ENCODE data around the gene DENND1B. TPM values are rescaled to one million over a fixed set of nuclear protein-coding genes. Genes with fewer than 3 reads are reported as not detected.
A peak's percentile ranks its signal among the peaks of the same experiment; 100 is the strongest.

Gene DENND1B
- total and polyA plus RNA-seq, 2 of the 13 experiments (the other 11 are each of a cell fraction or from before 2014, with no cell fraction given) = 2.6 to 5.7 TPM

GRCh38 chr1:197559244-197559643 lies 216.0 kb downstream of the DENND1B start (continued):
- TF ChIP-seq ZNF292 (CRISPR knock-in tag; IDR thresholded peaks at IDR 0.05; ENCODE audit: borderline replicate concordance, low read depth) (no peak), ZSCAN29 (CRISPR knock-in tag; conservative IDR thresholded peaks at IDR 0.05) (no peak), ZBTB7B (CRISPR knock-in tag; IDR thresholded peaks at IDR 0.05) (no peak), PHF8 (CRISPR knock-in tag; IDR thresholded peaks at IDR 0.05) (no peak), KLF15 (CRISPR knock-in tag; IDR thresholded peaks at IDR 0.05; ENCODE audit: borderline replicate concordance) (no peak), ZNF580 (CRISPR knock-in tag; IDR thresholded peaks at IDR 0.05; ENCODE audit: borderline replicate concordance, low read depth) (no peak)

- in situ Hi-C loops (cut with HindIII; ENCODE audit: extremely low pct_ligation_motif_present, low pct_unique_long_range_greater_than_20kb) (no loop called here), intact Hi-C loops (cut with micrococcal nuclease; ENCODE audit: unreplicated experiment) (no loop called here)
- ATAC-seq (no peak; the same call in 2 of the 3 replicates), DNase-seq (ENCODE audit: low spot score) (peak; percentile 44), FAIRE-seq (no peak)
- H3K27me3 ChIP-seq (ENCODE audit: control insufficient read depth in 1 of 2, insufficient read depth in 2 of 2, low read length in 2 of 2) = no peaks in the 10 kb centered on the region
- H3K4me3 ChIP-seq (replicated peaks in 1 of 3; ENCODE audit: insufficient read depth in 1 of 3, low read depth in 2 of 3, low read length in 3 of 3) = no peak overlapping the region
- H4K20me1 ChIP-seq (ENCODE audit: insufficient read depth, low read length) = no peaks in the 10 kb centered on the region
- no peaks in the 10 kb centered on the region for H3K79me2 ChIP-seq (ENCODE audit: insufficient read depth, low read length)
- no TSS peak for BruUV-seq (replicated peaks)
- no peak overlapping the region for H3K27ac ChIP-seq (ENCODE audit: extremely low read length, insufficient read depth, low read length)
- no peaks in the 10 kb centered on the region for H3K36me3 ChIP-seq (replicated peaks in 1 of 2; ENCODE audit: control insufficient read depth in 1 of 2, insufficient read depth in 2 of 2, low read length in 2 of 2)
- WGBS (ENCODE audit: low lambda C conversion rate) = 84% methylated on average over 1 of the region's 1 CpG
- H3K9ac ChIP-seq (ENCODE audit: insufficient read depth, low read depth, low read length) = no peak overlapping the region
- ChIA-PET CTCF (ENCODE audit: low intra/inter-chr PET ratio, low total read pairs) (no interaction called here), POLR2A (no interaction called here)
- H3K4me1 ChIP-seq (ENCODE audit: insufficient read depth, low read length) = no peaks in the 10 kb centered on the region
- H3K4me2 ChIP-seq (ENCODE audit: low read depth, low read length) = no peak overlapping the region
- H2AFZ ChIP-seq (ENCODE audit: low read length) = no peak overlapping the region
- H3K9me3 ChIP-seq (ENCODE audit: low read length) = no peaks in the 10 kb centered on the region
- TF ChIP-seq ZNF83 (CRISPR knock-in tag; IDR thresholded peaks at IDR 0.05; ENCODE audit: borderline replicate concordance) = no peak
- TF ChIP-seq ZBTB2 (CRISPR knock-in tag; IDR thresholded peaks at IDR 0.05; ENCODE audit: low read depth) = no peak
- no peak for TF ChIP-seq ZNF746 (CRISPR knock-in tag; IDR thresholded peaks at IDR 0.05)
- TF ChIP-seq ZNF207 (IDR thresholded peaks at IDR 0.05; ENCODE audit: borderline replicate concordance) = no peak
- TF ChIP-seq MAFK (conservative IDR thresholded peaks at IDR 0.05 in 1 of 2, IDR thresholded peaks at IDR 0.05 in 1 of 2; ENCODE audit: low read length in 2 of 2) = 0 out of 4 replicates have a peak, but pooled peaks of 1 of the 2 experiments have one; percentile 2
- TF ChIP-seq MAFF (IDR thresholded peaks at IDR 0.05; ENCODE audit: low read depth, low read length) = 0 out of 2 replicates have a peak, but pooled peaks have one; percentile 23
- no peak for TF ChIP-seq TEAD3 (CRISPR knock-in tag; optimal IDR thresholded peaks at IDR 0.05; ENCODE audit: borderline replicate concordance)
- no peak for TF ChIP-seq ZNF343 (CRISPR knock-in tag; IDR thresholded peaks at IDR 0.05)
- TF ChIP-seq POGZ (CRISPR knock-in tag; IDR thresholded peaks at IDR 0.05) = no peak
- TF ChIP-seq ATF7 (IDR thresholded peaks at IDR 0.05) = no peak
- TF ChIP-seq ATF7 (CRISPR knock-in tag; IDR thresholded peaks at IDR 0.05) = no peak
- no peak for TF ChIP-seq HMG20A (CRISPR knock-in tag; IDR thresholded peaks at IDR 0.05; ENCODE audit: borderline replicate concordance)
- TF ChIP-seq SKI (IDR thresholded peaks at IDR 0.05; ENCODE audit: partially characterized antibody) = peak; percentile 19
- no peak for TF ChIP-seq ZNF670 (CRISPR knock-in tag; IDR thresholded peaks at IDR 0.05; ENCODE audit: borderline replicate concordance)
- TF ChIP-seq ATF7-NPFF (CRISPR knock-in tag; IDR thresholded peaks at IDR 0.05; ENCODE audit: low read depth) = no peak
- TF ChIP-seq, protein P1, sequence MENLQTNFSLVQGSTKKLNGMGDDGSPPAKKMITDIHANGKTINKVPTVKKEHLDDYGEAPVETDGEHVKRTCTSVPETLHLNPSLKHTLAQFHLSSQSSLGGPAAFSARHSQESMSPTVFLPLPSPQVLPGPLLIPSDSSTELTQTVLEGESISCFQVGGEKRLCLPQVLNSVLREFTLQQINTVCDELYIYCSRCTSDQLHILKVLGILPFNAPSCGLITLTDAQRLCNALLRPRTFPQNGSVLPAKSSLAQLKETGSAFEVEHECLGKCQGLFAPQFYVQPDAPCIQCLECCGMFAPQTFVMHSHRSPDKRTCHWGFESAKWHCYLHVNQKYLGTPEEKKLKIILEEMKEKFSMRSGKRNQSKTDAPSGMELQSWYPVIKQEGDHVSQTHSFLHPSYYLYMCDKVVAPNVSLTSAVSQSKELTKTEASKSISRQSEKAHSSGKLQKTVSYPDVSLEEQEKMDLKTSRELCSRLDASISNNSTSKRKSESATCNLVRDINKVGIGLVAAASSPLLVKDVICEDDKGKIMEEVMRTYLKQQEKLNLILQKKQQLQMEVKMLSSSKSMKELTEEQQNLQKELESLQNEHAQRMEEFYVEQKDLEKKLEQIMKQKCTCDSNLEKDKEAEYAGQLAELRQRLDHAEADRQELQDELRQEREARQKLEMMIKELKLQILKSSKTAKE (CRISPR knock-in tag; IDR thresholded peaks at IDR 0.05; ENCODE audit: borderline replicate concordance) = no peak
- TF ChIP-seq ZFAT (CRISPR knock-in tag; conservative IDR thresholded peaks at IDR 0.05) = no peak
Observed at GRCh38 chr1:197557302-197557701, 218.0 kb downstream of the DENND1B start.
